ENCODE results near the gene DYNLT3.

- TF ChIP-seq ZBTB33 (CRISPR knock-in tag; IDR thresholded peaks at IDR 0.05) = no peak
- TF ChIP-seq TAF1 (CRISPR knock-in tag; IDR thresholded peaks at IDR 0.05) = no peak
- TF ChIP-seq CTCF (CRISPR knock-in tag; IDR thresholded peaks at IDR 0.05) = no peak
- no peak for TF ChIP-seq CREBL2 (CRISPR knock-in tag; IDR thresholded peaks at IDR 0.05; ENCODE audit: borderline replicate concordance)
- TF ChIP-seq KLF9 (CRISPR knock-in tag; IDR thresholded peaks at IDR 0.05; ENCODE audit: low read depth) = no peak
- no peak for TF ChIP-seq HNF4A (CRISPR knock-in tag; IDR thresholded peaks at IDR 0.05)
- TF ChIP-seq ZNF614 (CRISPR knock-in tag; IDR thresholded peaks at IDR 0.05; ENCODE audit: borderline replicate concordance) = no peak
- TF ChIP-seq ZEB1 (IDR thresholded peaks at IDR 0.05; ENCODE audit: insufficient replicate concordance, low read depth) = no peak
- TF ChIP-seq ZNF136 (CRISPR knock-in tag; IDR thresholded peaks at IDR 0.05; ENCODE audit: low read depth) = no peak
- no peak for TF ChIP-seq RAD21 (CRISPR knock-in tag; IDR thresholded peaks at IDR 0.05)
- TF ChIP-seq FOXA1 (IDR thresholded peaks at IDR 0.05) = no peak
- no peak for TF ChIP-seq FOXA1 (CRISPR knock-in tag; IDR thresholded peaks at IDR 0.05)
- TF ChIP-seq MAX (IDR thresholded peaks at IDR 0.05) = no peak
- no peak for TF ChIP-seq RFX5 (IDR thresholded peaks at IDR 0.05; ENCODE audit: low read depth, low read length)
Observed at GRCh38 chrX:37796805-37797204, 50.6 kb downstream of the DYNLT3 start.

All from HepG2 (cell line).